BJ (cell line): ENCODE results near the gene CPAMD8. TPM values are rescaled to one million over a fixed set of nuclear protein-coding genes. Genes with fewer than 3 reads are reported as not detected.

Experiments
- CTCF ChIA-PET: fragments of 350-600 bp; formaldehyde crosslinking; extraction: SDS; loops from one replicate; lab custom pipeline; 2021; ENCODE audit warnings: antibody characterized with exemption, inconsistent platforms; lab: Yijun Ruan, JAX
- POLR2A ChIA-PET: fragments of 300-600 bp; sonication (Branson Sonifier 250); formaldehyde crosslinking; extraction: SDS; loops from one replicate; lab custom pipeline; 2021; ENCODE audit warnings: antibody characterized with exemption; lab: Charles Lee
- DNase-seq: peaks from one replicate; pipeline ENCODE4 v3.0.0-alpha.2; 2011; ENCODE audit warnings: low read depth
- H3K27me3 ChIP-seq: 2 replicates; pipeline ENCODE4 v1.6.0; 2011; ENCODE audit warnings: low read length; ENCODE audit not compliant: control insufficient read depth, insufficient read depth
- H3K36me3 ChIP-seq: 2 replicates; pipeline ENCODE4 v1.5.1; 2011; ENCODE audit warnings: low read length; ENCODE audit not compliant: control insufficient read depth, insufficient read depth
- H3K4me3 ChIP-seq: 2 replicates; pipeline ENCODE4 v1.5.1; 2011; ENCODE audit warnings: low read depth, mild to moderate bottlenecking, control low read depth, low read length
- polyA plus RNA-seq: library from polyadenylated mRNA; depleted of rRNA; stranded (reverse); fragments of >200 nt; gene quantifications from 2 replicates; pipeline ENCODE4 v1.2.3, GENCODE V29; 2011
- TF ChIP-seq, protein P1 (sequence below): IDR thresholded peaks from 2 replicates; pipeline ENCODE4 v1.5.1; 2011; ENCODE audit warnings: low read depth, mild to moderate bottlenecking, control low read depth, inconsistent platforms, low read length, moderate library complexity; ENCODE audit not compliant: insufficient read depth

CPAMD8 gene
- polyA plus RNA-seq, 1 experiment = 1.1 TPM

GRCh38 chr19:16921766-16922591 lies 104.6 kb downstream of the CPAMD8 start:
- no peaks in the 10 kb centered on the region for H3K27me3 ChIP-seq
- no peaks in the 10 kb centered on the region for H3K36me3 ChIP-seq
- POLR2A ChIA-PET = no interaction called here
- DNase-seq = no peak
- CTCF ChIA-PET = no interaction called here
- TF ChIP-seq, protein P1, sequence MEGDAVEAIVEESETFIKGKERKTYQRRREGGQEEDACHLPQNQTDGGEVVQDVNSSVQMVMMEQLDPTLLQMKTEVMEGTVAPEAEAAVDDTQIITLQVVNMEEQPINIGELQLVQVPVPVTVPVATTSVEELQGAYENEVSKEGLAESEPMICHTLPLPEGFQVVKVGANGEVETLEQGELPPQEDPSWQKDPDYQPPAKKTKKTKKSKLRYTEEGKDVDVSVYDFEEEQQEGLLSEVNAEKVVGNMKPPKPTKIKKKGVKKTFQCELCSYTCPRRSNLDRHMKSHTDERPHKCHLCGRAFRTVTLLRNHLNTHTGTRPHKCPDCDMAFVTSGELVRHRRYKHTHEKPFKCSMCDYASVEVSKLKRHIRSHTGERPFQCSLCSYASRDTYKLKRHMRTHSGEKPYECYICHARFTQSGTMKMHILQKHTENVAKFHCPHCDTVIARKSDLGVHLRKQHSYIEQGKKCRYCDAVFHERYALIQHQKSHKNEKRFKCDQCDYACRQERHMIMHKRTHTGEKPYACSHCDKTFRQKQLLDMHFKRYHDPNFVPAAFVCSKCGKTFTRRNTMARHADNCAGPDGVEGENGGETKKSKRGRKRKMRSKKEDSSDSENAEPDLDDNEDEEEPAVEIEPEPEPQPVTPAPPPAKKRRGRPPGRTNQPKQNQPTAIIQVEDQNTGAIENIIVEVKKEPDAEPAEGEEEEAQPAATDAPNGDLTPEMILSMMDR = no peak
- H3K4me3 ChIP-seq = no peak overlapping the region

- Histone ChIP-seq H3K36me3 (no peaks in the 10 kb centered on the region), H3K4me3 (no peak overlapping the region), H3K27me3 (no peaks in the 10 kb centered on the region)
- ChIA-PET CTCF (interaction anchor here (1.2 kb wide), 1 partner anchor 41 kb away, joined by 3 read pairs; no protein-coding TSS in a partner anchor), POLR2A (no interaction called here)
- no peak for DNase-seq
- TF ChIP-seq, protein P1 = no peak
Observed at GRCh38 chr19:16920816-16921529, 105.6 kb downstream of the CPAMD8 start.

DNA sequence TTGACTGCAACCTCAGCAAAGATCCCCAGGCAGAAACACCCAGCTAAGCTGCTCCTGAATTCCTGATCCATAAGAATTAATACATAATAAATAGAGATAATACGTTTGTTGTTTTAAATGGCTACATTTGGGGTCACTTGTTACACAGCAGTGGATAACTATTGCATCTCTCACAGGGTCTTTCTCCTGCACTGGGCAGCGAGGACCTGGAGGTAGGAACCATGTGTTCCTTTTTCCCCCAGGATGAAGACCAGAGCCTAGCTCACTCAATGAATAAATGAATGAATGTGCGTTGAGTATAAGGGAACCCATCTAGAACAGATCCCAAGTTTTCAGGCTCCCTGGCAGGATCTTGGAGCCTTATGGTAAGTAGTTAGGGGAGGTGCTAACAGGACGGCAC lies 107.1 kb downstream of the CPAMD8 start:
- Histone ChIP-seq H3K4me3 (no peak overlapping the region), H3K36me3 (no peaks in the 10 kb centered on the region), H3K27me3 (no peaks in the 10 kb centered on the region)
- no peak for DNase-seq
- TF ChIP-seq, protein P1 = no peak
- ChIA-PET POLR2A (no interaction called here), CTCF (no interaction called here)

GRCh38 chr19:16917401-16917800 lies 109.2 kb downstream of the CPAMD8 start:
- ChIA-PET POLR2A (no interaction called here), CTCF (interaction anchor here (1.1 kb wide), 1 partner anchor 8 kb away, joined by 6 read pairs; no protein-coding TSS in a partner anchor)
- Histone ChIP-seq H3K36me3 (no peaks in the 10 kb centered on the region), H3K4me3 (no peak overlapping the region), H3K27me3 (no peaks in the 10 kb centered on the region)
- TF ChIP-seq, protein P1 = no peak
- no peak for DNase-seq

DNA sequence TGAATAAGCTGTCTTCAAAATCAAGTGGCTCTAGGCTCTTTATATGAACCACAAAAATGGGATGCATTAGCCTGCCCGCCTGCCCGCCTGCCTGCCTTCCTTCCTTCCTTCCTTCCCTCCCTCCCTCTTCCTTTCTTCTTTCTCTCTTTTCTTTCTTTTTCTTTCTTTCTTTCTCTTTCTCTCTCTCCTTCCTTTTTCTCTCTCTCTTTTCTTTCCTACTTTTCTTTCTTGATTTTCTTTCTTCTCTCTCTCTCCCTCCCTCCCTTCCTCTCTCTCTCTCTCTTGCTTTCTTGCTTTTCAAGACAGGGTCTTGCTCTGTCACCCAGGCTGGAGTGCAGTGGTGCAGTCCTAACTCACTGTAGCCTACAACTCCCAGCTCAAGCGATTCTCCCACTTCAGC lies 110.9 kb downstream of the CPAMD8 start:
- H3K27me3 ChIP-seq = no peaks in the 10 kb centered on the region
- no peaks in the 10 kb centered on the region for H3K36me3 ChIP-seq
- H3K4me3 ChIP-seq = no peak overlapping the region
- no peak for DNase-seq
- CTCF ChIA-PET = interaction anchor here (1.6 kb wide), 1 partner anchor 9 kb away, joined by 3 read pairs; no protein-coding TSS in a partner anchor
- TF ChIP-seq, protein P1 = no peak
- POLR2A ChIA-PET = no interaction called here
